Measurements from ENCODE around the gene KCTD21.
"Not testable (repeated sequence)": the region's sequence is repeated elsewhere in the genome, so short reads cannot be mapped to it uniquely, and the experiment has no call there.

KCTD21 gene, protein sequence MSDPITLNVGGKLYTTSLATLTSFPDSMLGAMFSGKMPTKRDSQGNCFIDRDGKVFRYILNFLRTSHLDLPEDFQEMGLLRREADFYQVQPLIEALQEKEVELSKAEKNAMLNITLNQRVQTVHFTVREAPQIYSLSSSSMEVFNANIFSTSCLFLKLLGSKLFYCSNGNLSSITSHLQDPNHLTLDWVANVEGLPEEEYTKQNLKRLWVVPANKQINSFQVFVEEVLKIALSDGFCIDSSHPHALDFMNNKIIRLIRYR

GRCh38 chr11:78188286-78189173, at the start of gene KCTD21, which contains the start of gene USP35:
Gene KCTD21 (minus strand): TSS chr11:78188626. CDS start chr11:78174554, 14,072 bp downstream.
Gene USP35 (plus strand): TSS chr11:78188919. CDS start chr11:78196246, 7,327 bp downstream.
- peak within 1 kb of the TSS; percentile 78 for H3K9ac ChIP-seq (ENCODE audit: low read depth, low read length)

GRCh38 chr11:78237293-78238046, 49.0 kb upstream of the KCTD21 start:
- Histone ChIP-seq H3K4me1 (ENCODE audit: insufficient read depth, low read length) (no peaks in the 10 kb centered on the region; the same call in 1 of the 2 replicates), H3K9ac (ENCODE audit: low read depth, low read length) (no peak overlapping the region), H3K9me3 (ENCODE audit: control insufficient read depth, insufficient read depth, low read length) (no peaks in the 10 kb centered on the region), H3K36me3 (ENCODE audit: insufficient read depth, low read length) (no peaks in the 10 kb centered on the region)

More at GRCh38 chr11:78188286-78189173, at the start of gene KCTD21, which contains the start of gene USP35:
- H3K9me3 ChIP-seq (ENCODE audit: control insufficient read depth, insufficient read depth, low read length), result no peaks in the 10 kb centered on the region
- H3K4me1 ChIP-seq (ENCODE audit: insufficient read depth, low read length), result no peaks in the 10 kb centered on the region; the same call in 1 of the 2 replicates
- no peaks in the 10 kb centered on the region for H3K36me3 ChIP-seq (ENCODE audit: insufficient read depth, low read length)

DNA sequence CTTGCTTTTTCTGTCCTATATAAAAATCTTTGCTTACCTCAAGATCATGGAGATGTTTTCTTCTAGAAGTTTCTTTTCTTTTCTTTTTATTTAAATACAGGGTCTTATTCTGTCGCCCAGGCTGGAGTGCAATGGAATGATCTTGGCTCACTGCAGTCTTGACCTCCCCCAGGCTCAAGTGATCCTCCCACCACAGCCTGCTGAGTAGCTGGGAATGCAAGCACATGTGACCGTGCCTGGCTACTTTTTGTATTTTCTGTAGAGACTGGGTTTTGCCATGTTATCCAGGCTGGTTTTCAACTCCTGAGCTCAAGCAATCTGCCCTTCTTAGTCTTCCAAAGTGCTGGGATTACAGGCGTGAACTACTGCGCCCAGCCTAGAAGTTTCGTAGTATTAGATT, 45.6 kb upstream of the KCTD21 start:
- H3K9me3 ChIP-seq (ENCODE audit: control insufficient read depth, insufficient read depth, low read length), result no peaks in the 10 kb centered on the region
- H3K9ac ChIP-seq (ENCODE audit: low read depth, low read length), result no peak overlapping the region
- H3K4me1 ChIP-seq (ENCODE audit: insufficient read depth, low read length), result no peaks in the 10 kb centered on the region; the same call in 1 of the 2 replicates
- H3K36me3 ChIP-seq (ENCODE audit: insufficient read depth, low read length), result no peaks in the 10 kb centered on the region

DNA sequence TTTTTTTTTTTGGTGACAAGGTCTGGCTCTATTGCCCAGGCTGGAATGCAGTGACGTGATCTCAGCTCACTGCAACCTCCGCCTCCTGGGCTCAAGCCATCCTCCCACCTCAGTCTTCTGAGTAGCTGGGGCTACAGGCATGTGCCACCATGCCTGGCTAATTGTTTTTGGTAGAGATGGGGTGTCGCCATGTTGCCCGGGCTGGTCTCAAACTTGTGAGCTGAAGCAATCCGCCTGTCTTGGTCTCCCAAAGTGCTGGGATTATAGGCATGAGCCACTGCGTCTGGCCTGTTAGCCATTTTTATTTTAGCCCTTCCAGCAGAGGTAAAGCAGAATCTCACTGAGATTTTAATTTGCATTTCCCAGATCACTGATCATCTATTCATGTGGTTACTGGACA, 44.6 kb upstream of the KCTD21 start:
- not testable (repeated sequence) for H3K36me3 ChIP-seq (ENCODE audit: insufficient read depth, low read length); H3K9ac ChIP-seq (ENCODE audit: low read depth, low read length); H3K9me3 ChIP-seq (ENCODE audit: control insufficient read depth, insufficient read depth, low read length); H3K4me1 ChIP-seq (ENCODE audit: insufficient read depth, low read length)

DNA sequence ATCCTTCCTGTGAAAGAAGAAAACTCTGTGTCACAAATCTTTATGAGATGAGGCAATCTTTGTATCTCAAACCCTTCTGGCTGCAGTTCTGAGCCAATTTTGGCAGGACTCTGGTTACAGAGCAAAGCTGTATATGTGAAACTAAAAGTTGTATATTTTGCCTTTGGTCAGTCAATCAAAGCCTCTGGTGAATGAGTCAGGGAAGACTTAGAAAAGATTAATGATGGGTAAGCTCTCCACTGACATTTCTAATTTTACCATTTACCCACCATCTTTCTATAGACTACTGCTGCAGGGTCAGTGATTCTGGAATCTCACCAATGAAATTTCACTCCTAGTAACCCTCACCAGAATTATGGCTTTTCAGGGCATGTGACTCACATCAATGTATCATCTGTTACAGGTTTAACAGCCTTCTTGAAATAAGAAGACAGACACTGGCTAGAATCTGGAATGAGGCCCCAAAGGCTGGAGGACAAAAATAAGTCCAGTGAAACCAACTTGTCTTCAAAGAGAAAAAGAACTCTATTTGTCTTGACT, 43.6 kb upstream of the KCTD21 start:
- Histone ChIP-seq H3K9ac (ENCODE audit: low read depth, low read length) (no peak overlapping the region), H3K4me1 (ENCODE audit: insufficient read depth, low read length) (no peaks in the 10 kb centered on the region; the same call in 1 of the 2 replicates), H3K9me3 (ENCODE audit: control insufficient read depth, insufficient read depth, low read length) (no peaks in the 10 kb centered on the region), H3K36me3 (ENCODE audit: insufficient read depth, low read length) (no peaks in the 10 kb centered on the region)

DNA sequence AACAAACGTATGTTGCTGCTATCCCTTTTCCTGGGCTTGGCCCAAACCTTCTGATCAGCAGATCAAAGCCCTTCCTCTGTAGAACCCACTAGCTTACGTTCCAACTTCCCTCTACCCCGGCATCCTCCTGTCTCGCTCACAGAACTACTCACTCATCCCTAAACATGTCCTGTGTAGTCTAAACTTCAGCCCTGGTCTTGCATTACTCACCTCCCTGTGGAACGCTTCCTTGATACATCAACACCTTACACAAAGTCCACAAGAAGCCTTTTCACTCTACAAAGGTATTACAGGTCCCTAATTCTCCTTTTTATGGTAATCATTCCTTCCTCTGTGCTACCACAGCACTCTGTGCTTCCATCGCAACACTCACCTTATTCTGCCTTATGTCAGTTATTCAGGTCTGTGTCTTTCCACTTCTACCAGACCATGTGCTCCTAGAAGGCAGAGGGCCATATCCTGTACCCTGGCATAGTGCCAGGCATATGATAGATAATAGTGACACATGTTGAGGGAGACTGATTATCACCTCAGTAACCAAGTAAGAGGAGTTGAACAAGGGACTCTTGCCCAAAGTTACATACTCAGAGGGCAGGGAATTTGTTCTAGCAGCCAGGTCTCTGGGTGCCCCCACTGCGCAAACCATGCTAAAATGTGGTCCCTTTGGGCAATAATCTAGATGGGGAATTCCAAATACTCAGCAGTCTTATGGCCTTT, 41.9 kb upstream of the KCTD21 start:
- Histone ChIP-seq H3K4me1 (ENCODE audit: insufficient read depth, low read length) (no peaks in the 10 kb centered on the region; the same call in 1 of the 2 replicates), H3K9ac (ENCODE audit: low read depth, low read length) (no peak overlapping the region), H3K9me3 (ENCODE audit: control insufficient read depth, insufficient read depth, low read length) (no peaks in the 10 kb centered on the region), H3K36me3 (ENCODE audit: insufficient read depth, low read length) (no peaks in the 10 kb centered on the region; the same call in none of the 2 replicates)

- no peaks in the 10 kb centered on the region; the same call in 1 of the 2 replicates for H3K4me1 ChIP-seq (ENCODE audit: insufficient read depth, low read length)
- no peaks in the 10 kb centered on the region; the same call in none of the 2 replicates for H3K36me3 ChIP-seq (ENCODE audit: insufficient read depth, low read length)
- no peak overlapping the region for H3K9ac ChIP-seq (ENCODE audit: low read depth, low read length)
- H3K9me3 ChIP-seq (ENCODE audit: control insufficient read depth, insufficient read depth, low read length), result no peaks in the 10 kb centered on the region
Measured at GRCh38 chr11:78229106-78229505, 40.7 kb upstream of the KCTD21 start.

DNA sequence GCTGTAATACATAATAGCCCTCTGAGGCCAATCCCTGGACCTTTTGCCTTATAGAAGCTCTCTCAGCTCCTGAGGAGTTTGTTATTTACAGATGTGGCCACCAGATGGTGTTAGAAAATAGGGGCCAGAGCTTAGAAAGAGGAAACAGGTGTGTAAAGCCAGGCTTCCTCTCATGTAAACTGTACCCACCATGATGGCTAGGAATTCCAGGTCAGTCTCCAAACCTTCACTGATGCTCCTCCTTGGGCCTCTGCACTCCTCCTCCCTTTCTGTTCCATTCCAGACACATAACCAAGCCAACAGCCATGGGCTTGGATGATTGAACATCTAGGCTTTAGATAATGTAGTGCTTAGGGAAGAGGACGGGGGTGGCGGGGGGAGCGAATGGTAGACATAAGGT, 40.0 kb upstream of the KCTD21 start:
- no peak overlapping the region for H3K9ac ChIP-seq (ENCODE audit: low read depth, low read length)
- H3K4me1 ChIP-seq (ENCODE audit: insufficient read depth, low read length), result no peaks in the 10 kb centered on the region
- no peaks in the 10 kb centered on the region; the same call in none of the 2 replicates for H3K36me3 ChIP-seq (ENCODE audit: insufficient read depth, low read length)
- H3K9me3 ChIP-seq (ENCODE audit: control insufficient read depth, insufficient read depth, low read length), result no peaks in the 10 kb centered on the region

DNA sequence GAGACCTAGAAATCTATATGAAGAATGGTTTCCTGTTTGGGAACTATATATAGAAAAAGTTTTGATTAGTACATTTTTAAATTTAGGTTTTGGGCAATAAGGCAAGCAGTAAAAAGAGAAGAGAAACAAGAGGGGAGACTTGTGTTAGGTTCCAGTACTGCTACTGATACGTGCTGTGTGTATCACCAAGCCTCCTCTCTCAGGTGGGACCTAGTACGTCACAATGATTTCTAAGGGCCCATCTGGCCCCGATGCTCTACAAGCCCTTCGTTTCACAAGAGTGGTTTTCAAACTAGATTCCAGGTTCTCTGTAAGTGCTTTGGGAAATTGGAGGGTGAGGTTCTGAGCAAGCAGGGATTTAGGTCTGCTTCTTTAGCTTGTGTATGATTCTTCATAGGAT, 39.5 kb upstream of the KCTD21 start:
- no peaks in the 10 kb centered on the region for H3K9me3 ChIP-seq (ENCODE audit: control insufficient read depth, insufficient read depth, low read length)
- no peaks in the 10 kb centered on the region; the same call in none of the 2 replicates for H3K36me3 ChIP-seq (ENCODE audit: insufficient read depth, low read length)
- no peaks in the 10 kb centered on the region for H3K4me1 ChIP-seq (ENCODE audit: insufficient read depth, low read length)
- H3K9ac ChIP-seq (ENCODE audit: low read depth, low read length), result no peak overlapping the region

- H3K9me3 ChIP-seq (ENCODE audit: control insufficient read depth, insufficient read depth, low read length), result no peaks in the 10 kb centered on the region
- peaks cover under 1% of the 10 kb centered on the region for H3K36me3 ChIP-seq (ENCODE audit: insufficient read depth, low read length)
- no peak overlapping the region for H3K9ac ChIP-seq (ENCODE audit: low read depth, low read length)
- H3K4me1 ChIP-seq (ENCODE audit: insufficient read depth, low read length), result no peaks in the 10 kb centered on the region
Measured at GRCh38 chr11:78226684-78227680, 38.6 kb upstream of the KCTD21 start.

- no peaks in the 10 kb centered on the region for H3K4me1 ChIP-seq (ENCODE audit: insufficient read depth, low read length)
- H3K36me3 ChIP-seq (ENCODE audit: insufficient read depth, low read length), result peaks cover 6% of the 10 kb centered on the region
- H3K9ac ChIP-seq (ENCODE audit: low read depth, low read length), result no peak overlapping the region
- H3K9me3 ChIP-seq (ENCODE audit: control insufficient read depth, insufficient read depth, low read length), result no peaks in the 10 kb centered on the region
Measured at GRCh38 chr11:78224906-78225420, 36.5 kb upstream of the KCTD21 start.

GRCh38 chr11:78224506-78224905, 36.1 kb upstream of the KCTD21 start:
- Histone ChIP-seq H3K9ac (ENCODE audit: low read depth, low read length) (no peak overlapping the region), H3K4me1 (ENCODE audit: insufficient read depth, low read length) (no peaks in the 10 kb centered on the region), H3K9me3 (ENCODE audit: control insufficient read depth, insufficient read depth, low read length) (no peaks in the 10 kb centered on the region), H3K36me3 (ENCODE audit: insufficient read depth, low read length) (peaks cover 6% of the 10 kb centered on the region)

All from ES-I3 (cell line).